Diencephalon (tissue), 1 donor: ENCODE data around the gene SESTD1. TPM values are rescaled to one million over a fixed set of nuclear protein-coding genes. Genes with fewer than 3 reads are reported as not detected.

Experiments used
- total RNA-seq: library from RNA; depleted of rRNA; stranded (reverse); fragments of >200 nt; gene quantifications from one replicate; pipeline ENCODE4 v1.2.3, GENCODE V29; 2014

The SESTD1 gene, protein sequence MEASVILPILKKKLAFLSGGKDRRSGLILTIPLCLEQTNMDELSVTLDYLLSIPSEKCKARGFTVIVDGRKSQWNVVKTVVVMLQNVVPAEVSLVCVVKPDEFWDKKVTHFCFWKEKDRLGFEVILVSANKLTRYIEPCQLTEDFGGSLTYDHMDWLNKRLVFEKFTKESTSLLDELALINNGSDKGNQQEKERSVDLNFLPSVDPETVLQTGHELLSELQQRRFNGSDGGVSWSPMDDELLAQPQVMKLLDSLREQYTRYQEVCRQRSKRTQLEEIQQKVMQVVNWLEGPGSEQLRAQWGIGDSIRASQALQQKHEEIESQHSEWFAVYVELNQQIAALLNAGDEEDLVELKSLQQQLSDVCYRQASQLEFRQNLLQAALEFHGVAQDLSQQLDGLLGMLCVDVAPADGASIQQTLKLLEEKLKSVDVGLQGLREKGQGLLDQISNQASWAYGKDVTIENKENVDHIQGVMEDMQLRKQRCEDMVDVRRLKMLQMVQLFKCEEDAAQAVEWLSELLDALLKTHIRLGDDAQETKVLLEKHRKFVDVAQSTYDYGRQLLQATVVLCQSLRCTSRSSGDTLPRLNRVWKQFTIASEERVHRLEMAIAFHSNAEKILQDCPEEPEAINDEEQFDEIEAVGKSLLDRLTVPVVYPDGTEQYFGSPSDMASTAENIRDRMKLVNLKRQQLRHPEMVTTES
- total RNA-seq, result 67.4 TPM

GRCh38 chr2:179264368-179265081 lies at the start of gene SESTD1:
TSS of gene SESTD1 (minus strand) at chr2:179264832. CDS start at chr2:179191841, 72,991 bp downstream.

Other genes starting within 250 kb of the SESTD1 start
- 3.5 TPM for gene CCDC141, start 214.7 kb downstream of the SESTD1 start, total RNA-seq